HFF-Myc (cell line): ENCODE measurements around the gene EEA1.
A peak's percentile ranks its signal among the peaks of the same experiment; 100 is the strongest.

ENCODE experiments used
- DNase-seq: peaks from one replicate; pipeline ENCODE4 v3.0.0-alpha.2; 2011; ENCODE audit warnings: low read depth; ENCODE audit errors: extremely low read depth
- H3K4me3 ChIP-seq: replicated peaks from 2 replicates; pipeline ENCODE4 v1.5.1; 2011; ENCODE audit warnings: low read depth, mild to moderate bottlenecking, control low read depth, low read length
- TF ChIP-seq, protein P1 (sequence below): IDR thresholded peaks from 2 replicates; pipeline ENCODE4 v1.5.1; 2012; ENCODE audit warnings: mild to moderate bottlenecking, low read depth, low read length, control low read depth; ENCODE audit errors: missing control alignments

The EEA1 gene

DNA sequence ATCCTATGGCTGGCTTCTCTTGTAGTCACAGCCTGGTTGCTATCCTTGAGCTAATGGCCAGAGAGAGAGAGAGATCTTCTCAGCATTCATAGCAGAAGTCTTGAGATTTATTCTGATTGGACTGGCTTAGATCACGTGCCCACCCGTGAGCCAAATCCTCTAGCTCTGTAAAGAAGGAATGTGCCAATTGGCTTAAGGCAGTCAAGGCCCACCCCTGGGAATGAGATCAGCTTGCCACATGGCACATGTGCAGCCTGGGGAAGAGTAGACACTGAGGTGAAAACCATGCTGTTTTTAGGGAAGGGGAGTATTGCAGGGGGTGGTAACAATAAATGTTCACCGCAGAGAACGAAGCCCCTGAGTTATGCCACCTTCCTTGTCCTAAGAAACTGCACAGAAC, 190.0 kb downstream of the EEA1 start:
- DNase-seq, result no peak

DNA sequence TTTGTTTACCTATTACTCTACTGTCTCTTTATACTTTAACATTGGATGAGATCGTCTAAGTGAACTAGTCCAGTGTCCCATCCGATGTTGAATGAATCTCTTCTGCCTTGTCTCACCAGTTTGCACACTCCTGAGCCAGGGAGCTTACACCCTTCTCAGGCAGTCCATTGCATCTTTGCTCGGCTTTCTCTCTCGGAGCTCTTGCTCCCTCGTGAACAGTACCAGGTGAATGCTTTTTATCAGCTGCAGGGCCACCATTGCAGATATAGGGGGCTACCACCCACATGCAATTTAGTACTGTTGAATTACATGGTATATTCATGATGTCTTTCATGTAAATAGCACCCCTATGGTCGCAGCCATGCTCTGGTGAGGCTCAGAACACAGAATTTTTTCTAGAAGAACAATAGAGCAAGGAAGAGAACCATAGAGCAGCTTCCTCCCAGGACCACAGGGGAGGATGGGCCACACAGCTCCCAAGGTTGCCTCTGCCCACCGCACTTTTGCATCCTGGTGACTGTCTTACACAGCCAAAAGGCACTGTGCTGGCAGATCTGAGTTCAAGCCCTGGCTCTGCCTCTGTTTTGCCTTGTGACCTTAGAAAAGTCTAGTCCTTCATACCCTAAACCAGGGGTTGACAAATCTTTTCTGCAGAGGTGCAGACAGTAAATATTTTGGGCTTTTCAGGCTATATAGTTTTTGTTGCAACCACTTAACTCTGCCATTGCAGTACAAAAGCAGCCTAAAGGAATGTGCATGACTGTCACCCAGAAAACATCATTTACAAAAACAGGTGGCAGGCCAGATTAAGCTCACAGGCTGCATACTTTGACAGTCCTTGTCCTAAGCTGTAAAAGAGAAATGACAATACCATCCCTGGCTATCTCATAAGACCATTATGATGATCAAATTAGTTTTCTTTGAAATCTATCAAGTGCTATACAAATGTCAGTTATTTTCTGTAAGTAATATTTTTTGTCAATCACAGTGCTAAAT, 190.9 kb downstream of the EEA1 start:
- TF ChIP-seq, protein P1, sequence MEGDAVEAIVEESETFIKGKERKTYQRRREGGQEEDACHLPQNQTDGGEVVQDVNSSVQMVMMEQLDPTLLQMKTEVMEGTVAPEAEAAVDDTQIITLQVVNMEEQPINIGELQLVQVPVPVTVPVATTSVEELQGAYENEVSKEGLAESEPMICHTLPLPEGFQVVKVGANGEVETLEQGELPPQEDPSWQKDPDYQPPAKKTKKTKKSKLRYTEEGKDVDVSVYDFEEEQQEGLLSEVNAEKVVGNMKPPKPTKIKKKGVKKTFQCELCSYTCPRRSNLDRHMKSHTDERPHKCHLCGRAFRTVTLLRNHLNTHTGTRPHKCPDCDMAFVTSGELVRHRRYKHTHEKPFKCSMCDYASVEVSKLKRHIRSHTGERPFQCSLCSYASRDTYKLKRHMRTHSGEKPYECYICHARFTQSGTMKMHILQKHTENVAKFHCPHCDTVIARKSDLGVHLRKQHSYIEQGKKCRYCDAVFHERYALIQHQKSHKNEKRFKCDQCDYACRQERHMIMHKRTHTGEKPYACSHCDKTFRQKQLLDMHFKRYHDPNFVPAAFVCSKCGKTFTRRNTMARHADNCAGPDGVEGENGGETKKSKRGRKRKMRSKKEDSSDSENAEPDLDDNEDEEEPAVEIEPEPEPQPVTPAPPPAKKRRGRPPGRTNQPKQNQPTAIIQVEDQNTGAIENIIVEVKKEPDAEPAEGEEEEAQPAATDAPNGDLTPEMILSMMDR, result no peak
- no peak overlapping the region for H3K4me3 ChIP-seq
- DNase-seq, result no peak

More for the DNA sequence above, 190.0 kb downstream of the EEA1 start:
- TF ChIP-seq, protein P1, result no peak
- no peak overlapping the region for H3K4me3 ChIP-seq

DNA sequence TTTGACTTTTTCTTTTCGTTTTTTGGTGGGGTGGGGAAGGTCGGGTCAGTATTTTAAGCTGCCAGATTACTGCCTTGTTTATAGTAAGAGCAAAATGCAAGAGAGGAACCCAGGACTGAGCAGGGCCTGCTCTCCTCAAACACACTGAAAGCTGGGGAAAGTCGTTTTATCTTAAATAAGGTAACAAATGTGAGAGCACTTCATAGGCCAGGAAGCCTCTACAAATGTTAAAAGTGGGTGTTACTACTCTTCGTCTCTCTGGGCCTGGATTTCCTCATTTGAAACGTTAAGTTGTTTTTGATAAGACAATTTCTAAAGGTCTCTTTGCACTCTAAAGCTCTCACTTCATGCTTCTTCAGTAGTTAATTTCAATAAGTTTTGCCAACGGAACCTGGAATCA, 192.5 kb downstream of the EEA1 start:
- TF ChIP-seq, protein P1, result no peak
- DNase-seq, result no peak
- H3K4me3 ChIP-seq, result no peak overlapping the region

GRCh38 chr12:92735131-92735721, 193.9 kb downstream of the EEA1 start:
- peak; percentile 87 for DNase-seq
- no peak overlapping the region for H3K4me3 ChIP-seq
- TF ChIP-seq, protein P1, result no peak

DNA sequence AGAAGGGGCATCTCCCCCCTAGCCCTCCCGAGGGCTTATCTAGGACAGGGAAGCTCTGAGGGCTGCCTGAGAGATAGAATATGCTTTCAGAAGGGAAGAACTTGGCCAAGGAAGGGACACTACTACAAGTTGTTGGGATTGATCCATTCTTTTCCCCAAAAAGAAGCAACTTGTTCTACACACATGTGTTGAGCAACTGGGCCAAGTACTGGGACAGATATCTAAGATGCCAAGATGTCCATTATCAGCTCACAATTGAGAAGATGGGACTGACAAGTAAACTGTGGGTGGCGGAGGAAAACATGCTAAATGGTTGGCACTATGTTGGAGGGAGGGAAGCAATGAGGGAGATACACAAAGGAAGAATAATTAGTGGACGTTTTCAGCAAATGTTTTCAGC, 195.4 kb downstream of the EEA1 start:
- H3K4me3 ChIP-seq, result no peak overlapping the region
- no peak for DNase-seq
- TF ChIP-seq, protein P1, result no peak

DNA sequence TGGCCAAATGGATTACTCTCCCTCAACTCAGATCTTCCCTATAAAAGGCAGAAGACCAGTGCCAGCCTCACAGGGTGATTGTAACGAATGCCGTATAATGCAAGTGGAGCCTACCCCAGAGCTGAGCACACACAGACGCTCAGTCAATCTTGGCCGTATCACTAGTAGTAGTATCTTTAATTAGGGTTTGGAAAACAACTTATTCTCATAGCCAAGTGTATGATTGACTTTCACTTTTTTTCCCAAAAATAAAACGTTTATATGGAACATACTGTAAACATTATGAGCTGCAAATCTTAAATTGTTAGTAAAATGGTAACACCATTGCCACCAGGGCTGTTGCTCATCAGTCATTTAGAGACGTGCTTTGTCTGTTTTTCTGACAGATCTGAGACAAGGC, 195.9 kb downstream of the EEA1 start:
- H3K4me3 ChIP-seq, result no peak overlapping the region
- TF ChIP-seq, protein P1, result no peak
- DNase-seq, result no peak
